Measurements from ENCODE around the gene ZNF177. TPM values are rescaled to one million over a fixed set of nuclear protein-coding genes. Genes with fewer than 3 reads are reported as not detected.
"Not testable (repeated sequence)": the region's sequence is repeated elsewhere in the genome, so short reads cannot be mapped to it uniquely, and the experiment has no call there.

ZNF177 gene
- 3.7 and 5.7 TPM in 2 replicates for total RNA-seq (2014; rRNA removed; shearing (Covaris generic))
- 3.5 and 4.1 TPM in 2 replicates for polyA plus RNA-seq (2014; cell fraction: nucleus; rRNA removed)

GRCh38 chr19:9362905-9363304 is at the start of gene ZNF177:
ZNF177 (plus strand) TSS chr19:9363013; CDS start chr19:9378312, 15,299 bp downstream.
- no peak for DNase-seq (ENCODE audit: extremely low read depth, low read depth)

GRCh38 chr19:9313756-9314155 is 49.1 kb upstream of the ZNF177 start:
- no peak for DNase-seq (ENCODE audit: extremely low read depth, low read depth)

GRCh38 chr19:9321338-9321737 is 41.5 kb upstream of the ZNF177 start:
- no peak for DNase-seq (ENCODE audit: extremely low read depth, low read depth)

GRCh38 chr19:9321756-9322155 is 41.1 kb upstream of the ZNF177 start:
- DNase-seq (ENCODE audit: extremely low read depth, low read depth), result not testable (repeated sequence)

- not testable (repeated sequence) for DNase-seq (ENCODE audit: extremely low read depth, low read depth)
These were observed 40.6 kb upstream of the ZNF177 start for GRCh38 chr19:9322201-9322600.

- peak; percentile 55 for DNase-seq (ENCODE audit: extremely low read depth, low read depth)
These were observed 39.3 kb upstream of the ZNF177 start for GRCh38 chr19:9323557-9323918.

GRCh38 chr19:9323919-9324583 is 38.8 kb upstream of the ZNF177 start, which contains the start of gene ZNF559:
ZNF559 (plus strand) TSS chr19:9324179; CDS start chr19:9338550, 14,371 bp downstream.
- peak; percentile 87 for DNase-seq (ENCODE audit: extremely low read depth, low read depth)

- DNase-seq (ENCODE audit: extremely low read depth, low read depth), result no peak
These were observed 38.2 kb upstream of the ZNF177 start for GRCh38 chr19:9324584-9324962.

GRCh38 chr19:9329999-9330398 is 32.8 kb upstream of the ZNF177 start:
- DNase-seq (ENCODE audit: extremely low read depth, low read depth), result no peak

GRCh38 chr19:9342610-9343304 is 20.1 kb upstream of the ZNF177 start:
- no peak for DNase-seq (ENCODE audit: extremely low read depth, low read depth)

- DNase-seq (ENCODE audit: extremely low read depth, low read depth), result no peak
These were observed 17.8 kb upstream of the ZNF177 start for GRCh38 chr19:9345005-9345404.

- no peak for DNase-seq (ENCODE audit: extremely low read depth, low read depth)
These were observed 14.6 kb upstream of the ZNF177 start for GRCh38 chr19:9348253-9348652.

- no peak for DNase-seq (ENCODE audit: extremely low read depth, low read depth)
These were observed 14.1 kb upstream of the ZNF177 start for GRCh38 chr19:9348671-9349070.

- no peak for DNase-seq (ENCODE audit: extremely low read depth, low read depth)
These were observed 10.3 kb upstream of the ZNF177 start for GRCh38 chr19:9352505-9352904.

GRCh38 chr19:9353011-9353410 is 9.8 kb upstream of the ZNF177 start:
- no peak for DNase-seq (ENCODE audit: extremely low read depth, low read depth)

- no peak for DNase-seq (ENCODE audit: extremely low read depth, low read depth)
These were observed 8.2 kb upstream of the ZNF177 start for GRCh38 chr19:9354651-9355050.

GRCh38 chr19:9370738-9371619 is 8.2 kb downstream of the ZNF177 start:
- no peak for DNase-seq (ENCODE audit: extremely low read depth, low read depth)

- DNase-seq (ENCODE audit: extremely low read depth, low read depth), result no peak
These were observed 18.6 kb downstream of the ZNF177 start for GRCh38 chr19:9381361-9381785.

- no peak for DNase-seq (ENCODE audit: extremely low read depth, low read depth)
These were observed 44.1 kb downstream of the ZNF177 start for GRCh38 chr19:9406798-9407352.

- DNase-seq (ENCODE audit: extremely low read depth, low read depth), result no peak
These were observed 45.0 kb downstream of the ZNF177 start for GRCh38 chr19:9407827-9408226.

Measured in NCI-H460 (cell line).